RWPE2 (cell line): ENCODE measurements around the gene MRPL53.
A peak's percentile ranks its signal among the peaks of the same experiment; 100 is the strongest.

Experiments
- ATAC-seq: fragments of 200-7000 bp; cut with Tn5 transposase; 3 replicates; pipeline ENCODE4 v1.9.1; 2021; ENCODE audit warnings: low read depth
- DNase-seq: peaks from one replicate; pipeline ENCODE4 v3.0.0-alpha.2; 2020; ENCODE audit warnings: low spot score
- H3K27ac ChIP-seq: fragments of 450-650 bp; 2 replicates; pipeline ENCODE4 v1.5.1; 2017; ENCODE audit warnings: mild to moderate bottlenecking; ENCODE audit not compliant: poor library complexity, severe bottlenecking
- H3K27me3 ChIP-seq: fragments of 250-450 bp; sonication (Bioruptor Pico); 2 replicates; pipeline ENCODE4 v1.5.1; 2021; ENCODE audit warnings: mild to moderate bottlenecking, moderate library complexity; ENCODE audit not compliant: insufficient read depth, poor library complexity, severe bottlenecking
- H3K36me3 ChIP-seq: fragments of 250-450 bp; sonication (Bioruptor Pico); 2 replicates; pipeline ENCODE4 v1.5.1; 2020; ENCODE audit warnings: low read depth, mild to moderate bottlenecking, moderate library complexity
- H3K4me1 ChIP-seq: fragments of 250-450 bp; sonication (Bioruptor Pico); 2 replicates; pipeline ENCODE4 v1.5.1; 2021; ENCODE audit warnings: mild to moderate bottlenecking, moderate library complexity; ENCODE audit not compliant: insufficient read depth, poor library complexity, severe bottlenecking
- H3K4me3 ChIP-seq: fragments of 250-450 bp; sonication (Bioruptor Pico); 2 replicates; pipeline ENCODE4 v1.5.1; 2021; ENCODE audit warnings: mild to moderate bottlenecking, moderate library complexity; ENCODE audit not compliant: severe bottlenecking
- H3K9me3 ChIP-seq: fragments of 250-450 bp; sonication (Bioruptor Pico); 2 replicates; pipeline ENCODE4 v1.5.1; 2021; ENCODE audit warnings: mild to moderate bottlenecking, moderate library complexity; ENCODE audit not compliant: severe bottlenecking
- CTCF ChIP-seq: fragments of 450-650 bp; IDR thresholded peaks from one replicate; pipeline ENCODE4 v1.5.1; 2017; ENCODE audit warnings: mild to moderate bottlenecking, moderate library complexity; ENCODE audit not compliant: poor library complexity, severe bottlenecking

Gene MRPL53

DNA sequence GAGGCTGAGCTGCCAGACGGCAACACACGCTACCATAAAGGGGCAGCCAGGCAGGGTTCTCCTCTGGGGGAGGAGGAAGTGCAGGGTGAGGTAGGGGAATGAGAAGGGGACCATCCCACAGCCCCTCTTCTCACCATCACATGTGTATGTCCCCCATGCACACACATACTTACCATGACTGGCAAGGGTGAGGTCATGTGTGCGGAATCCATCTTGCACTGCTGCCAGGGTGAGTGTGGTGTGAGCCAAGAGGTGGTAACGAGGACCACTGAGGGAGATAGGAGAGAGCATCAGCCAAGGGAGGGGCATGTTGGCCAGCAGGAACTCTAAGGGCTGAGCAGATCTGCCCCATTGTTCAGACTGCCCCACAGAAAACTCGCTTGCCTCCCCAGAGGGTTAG is 43.8 kb downstream of the MRPL53 start:
- no peak overlapping the region for H3K4me3 ChIP-seq
- H3K9me3 ChIP-seq: no peaks in the 10 kb centered on the region
- peaks cover 83% of the 10 kb centered on the region for H3K36me3 ChIP-seq
- ATAC-seq (no peak), DNase-seq (no peak)
- no peak for TF ChIP-seq CTCF
- H3K27ac ChIP-seq: peak overlapping the region; percentile 92
- peaks cover 26% of the 10 kb centered on the region for H3K4me1 ChIP-seq
- H3K27me3 ChIP-seq: no peaks in the 10 kb centered on the region

- no peaks in the 10 kb centered on the region for H3K27me3 ChIP-seq
- H3K4me1 ChIP-seq: peaks cover 26% of the 10 kb centered on the region
- no peaks in the 10 kb centered on the region for H3K9me3 ChIP-seq
- no peak for TF ChIP-seq CTCF
- H3K4me3 ChIP-seq: no peak overlapping the region
- peak overlapping the region; percentile 92 for H3K27ac ChIP-seq
- no peak for DNase-seq
- no peak for ATAC-seq
- H3K36me3 ChIP-seq: peaks cover 87% of the 10 kb centered on the region
Observed at GRCh38 chr2:74427551-74427950, 44.9 kb downstream of the MRPL53 start.

DNA sequence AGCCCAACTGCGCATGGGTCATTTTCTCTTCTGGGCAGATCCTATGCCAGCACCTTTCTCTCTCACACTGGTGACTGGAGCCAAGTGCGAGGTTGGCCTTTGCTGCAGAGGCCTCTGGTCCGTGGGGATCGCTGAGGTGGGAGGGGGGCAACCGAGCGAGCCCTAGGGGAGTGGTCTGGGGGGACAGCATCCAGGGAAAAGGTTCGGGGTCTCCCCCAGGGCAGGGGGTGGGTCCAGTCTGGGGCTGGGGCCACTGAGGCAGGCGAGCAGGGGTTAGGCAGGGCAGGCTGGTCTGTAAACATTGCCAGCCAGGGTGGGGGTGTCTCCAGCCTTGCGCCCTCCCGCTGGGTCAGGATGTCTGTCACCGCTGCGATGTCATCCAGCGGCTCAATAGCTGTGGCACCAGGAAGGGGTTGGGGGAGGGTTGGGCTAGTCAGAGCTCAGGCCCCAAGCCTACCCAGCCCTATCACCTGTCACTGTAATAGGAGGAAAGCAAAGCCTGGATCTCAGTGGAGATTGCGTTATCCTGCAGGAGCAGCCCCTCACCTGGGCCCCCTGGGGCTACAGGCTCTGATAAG is 46.2 kb downstream of the MRPL53 start:
- no peaks in the 10 kb centered on the region for H3K27me3 ChIP-seq
- H3K27ac ChIP-seq: peak overlapping the region; percentile 92
- peaks cover 74% of the 10 kb centered on the region for H3K36me3 ChIP-seq
- DNase-seq (no peak), ATAC-seq (no peak)
- no peak overlapping the region for H3K4me3 ChIP-seq
- peaks cover 26% of the 10 kb centered on the region for H3K4me1 ChIP-seq
- no peaks in the 10 kb centered on the region for H3K9me3 ChIP-seq
- no peak for TF ChIP-seq CTCF

GRCh38 chr2:74425523-74425922 is 47.0 kb downstream of the MRPL53 start:
- Histone ChIP-seq H3K9me3 (no peaks in the 10 kb centered on the region), H3K4me3 (no peak overlapping the region), H3K27me3 (no peaks in the 10 kb centered on the region), H3K36me3 (peaks cover 67% of the 10 kb centered on the region), H3K27ac (peak overlapping the region; percentile 92), H3K4me1 (peaks cover 30% of the 10 kb centered on the region)
- ATAC-seq (peak; percentile 70), DNase-seq (peak; percentile 84)
- TF ChIP-seq CTCF: no peak

DNA sequence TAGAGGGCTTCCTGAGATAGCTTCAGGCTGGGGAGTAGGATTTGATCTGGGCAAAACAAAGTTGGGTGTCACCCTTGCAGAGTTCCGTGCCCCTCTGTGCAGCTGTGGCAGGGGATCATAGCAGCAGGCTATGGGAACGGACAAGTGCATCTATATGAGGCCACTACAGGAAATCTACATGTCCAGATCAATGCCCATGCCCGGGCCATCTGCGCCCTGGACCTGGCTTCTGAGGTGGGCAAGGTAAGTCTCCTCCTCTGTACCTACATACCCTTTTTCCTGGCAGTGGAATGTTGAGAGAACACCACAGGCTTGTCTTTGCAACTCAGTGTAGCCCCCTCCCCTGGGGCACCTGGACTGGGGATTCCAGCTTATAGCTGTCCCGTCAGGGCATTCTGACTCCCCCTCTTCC is 47.5 kb downstream of the MRPL53 start:
- H3K4me1 ChIP-seq: peaks cover 27% of the 10 kb centered on the region
- peaks cover 62% of the 10 kb centered on the region for H3K36me3 ChIP-seq
- no peaks in the 10 kb centered on the region for H3K9me3 ChIP-seq
- TF ChIP-seq CTCF: no peak
- H3K27ac ChIP-seq: peak overlapping the region; percentile 92
- H3K27me3 ChIP-seq: no peaks in the 10 kb centered on the region
- no peak overlapping the region for H3K4me3 ChIP-seq
- DNase-seq (no peak), ATAC-seq (no peak)
